GM20431 (cell line): ENCODE results near the gene RHCG.
"Not testable (repeated sequence)": the region's sequence is repeated elsewhere in the genome, so short reads cannot be mapped to it uniquely, and the experiment has no call there.

ENCODE experiments used
- in situ Hi-C: fragments of 300-500 bp; cut with MseI, MboI; formaldehyde crosslinking; loops from one replicate; pipeline ENCODE4 v1.15.0; 2020; ENCODE audit warnings: low sequenced_read_pairs; ENCODE audit not compliant: unreplicated experiment

Gene RHCG

GRCh38 chr15:89482139-89482538 is 14.2 kb downstream of the RHCG start:
- in situ Hi-C loops = no loop called here

- in situ Hi-C loops = no loop called here
Observed at GRCh38 chr15:89480505-89480904, 15.9 kb downstream of the RHCG start.

- in situ Hi-C loops = no loop called here
Observed at GRCh38 chr15:89479173-89479572, 17.2 kb downstream of the RHCG start.

GRCh38 chr15:89477411-89478242 is 18.8 kb downstream of the RHCG start:
- in situ Hi-C loops = no loop called here

- in situ Hi-C loops = no loop called here
Observed at GRCh38 chr15:89475661-89476060, 20.7 kb downstream of the RHCG start.

- in situ Hi-C loops = no loop called here
Observed at GRCh38 chr15:89472785-89473256, 23.6 kb downstream of the RHCG start.

- in situ Hi-C loops = no loop called here
Observed at GRCh38 chr15:89469426-89470096, 26.8 kb downstream of the RHCG start.

GRCh38 chr15:89468813-89469212 is 27.6 kb downstream of the RHCG start:
- in situ Hi-C loops = not testable (repeated sequence)

GRCh38 chr15:89463113-89463512 is 33.3 kb downstream of the RHCG start:
- in situ Hi-C loops = no loop called here

- in situ Hi-C loops = no loop called here
Observed at GRCh38 chr15:89462198-89462912, 34.0 kb downstream of the RHCG start.

GRCh38 chr15:89461386-89461785 is 35.0 kb downstream of the RHCG start:
- in situ Hi-C loops = no loop called here

- in situ Hi-C loops = no loop called here
Observed at GRCh38 chr15:89460048-89460447, 36.3 kb downstream of the RHCG start.

- in situ Hi-C loops = no loop called here
Observed at GRCh38 chr15:89459271-89460038, 36.9 kb downstream of the RHCG start.

- in situ Hi-C loops = no loop called here
Observed at GRCh38 chr15:89458440-89458839, 37.9 kb downstream of the RHCG start.

- in situ Hi-C loops = no loop called here
Observed at GRCh38 chr15:89457086-89457485, 39.3 kb downstream of the RHCG start.

GRCh38 chr15:89455535-89455934 is 40.8 kb downstream of the RHCG start:
- in situ Hi-C loops = no loop called here

- in situ Hi-C loops = no loop called here
Observed at GRCh38 chr15:89452330-89452836, 44.0 kb downstream of the RHCG start.

- in situ Hi-C loops = no loop called here
Observed at GRCh38 chr15:89451846-89452245, 44.5 kb downstream of the RHCG start.

- in situ Hi-C loops = no loop called here
Observed at GRCh38 chr15:89450076-89451006, 46.0 kb downstream of the RHCG start.
